Caki2 (cell line): Measurements from ENCODE around the gene MARCHF5. TPM values are rescaled to one million over a fixed set of nuclear protein-coding genes. Genes with fewer than 3 reads are reported as not detected.
A peak's percentile ranks its signal among the peaks of the same experiment; 100 is the strongest.

Experiments used
- DNase-seq: peaks from one replicate; pipeline ENCODE4 v3.0.0-alpha.2; 2015; ENCODE audit warnings: low read depth
- in situ Hi-C: cut with HindIII; loops from 2 replicates; pipeline ENCODE4 v1.10.0; 2016; ENCODE audit warnings: low sequenced_read_pairs, low pct_unique_long_range_greater_than_20kb, mixed read lengths
- total RNA-seq: library from RNA; depleted of rRNA; stranded (reverse); fragments of >200 nt; shearing (Covaris generic); gene quantifications from 2 replicates; pipeline ENCODE4 v1.2.3, GENCODE V29; 2014; ENCODE audit warnings: low replicate concordance; rRNA removed

MARCHF5 gene, protein sequence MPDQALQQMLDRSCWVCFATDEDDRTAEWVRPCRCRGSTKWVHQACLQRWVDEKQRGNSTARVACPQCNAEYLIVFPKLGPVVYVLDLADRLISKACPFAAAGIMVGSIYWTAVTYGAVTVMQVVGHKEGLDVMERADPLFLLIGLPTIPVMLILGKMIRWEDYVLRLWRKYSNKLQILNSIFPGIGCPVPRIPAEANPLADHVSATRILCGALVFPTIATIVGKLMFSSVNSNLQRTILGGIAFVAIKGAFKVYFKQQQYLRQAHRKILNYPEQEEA
- 9.4 and 10.4 TPM in 2 replicates for total RNA-seq

- in situ Hi-C loops = no loop called here
- DNase-seq = peak; percentile 95
These were observed at the start of gene MARCHF5, which contains the start of gene CPEB3 for GRCh38 chr10:92290837-92291615. MARCHF5 (plus strand) TSS chr10:92291167; CDS start chr10:92291495, 328 bp downstream. CPEB3 (minus strand) TSS chr10:92291078; CDS start chr10:92240350, 50,728 bp downstream.

- in situ Hi-C loops = no loop called here
These were observed 49.5 kb upstream of the MARCHF5 start for GRCh38 chr10:92241501-92241900.

DNA sequence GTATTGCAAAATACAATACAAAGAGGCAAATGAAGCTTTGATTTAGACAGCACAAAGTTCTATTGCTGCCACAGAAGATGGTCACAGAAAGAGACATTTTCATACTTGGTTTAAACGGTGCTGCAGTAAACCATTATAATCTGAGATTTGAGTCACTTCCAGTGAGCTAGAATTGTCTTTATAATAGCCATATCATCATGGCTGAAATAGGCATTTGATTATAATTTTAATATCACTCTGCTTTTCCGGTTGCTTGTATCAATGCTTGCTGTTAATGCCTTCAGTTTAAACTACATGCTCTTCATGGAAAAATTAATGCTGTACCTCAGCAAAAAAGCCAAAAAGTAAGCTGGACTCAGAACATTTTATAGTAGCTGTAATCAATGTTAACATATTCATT is 48.6 kb upstream of the MARCHF5 start:
- no peak for DNase-seq
- in situ Hi-C loops = no loop called here

More at GRCh38 chr10:92241501-92241900, 49.5 kb upstream of the MARCHF5 start:
- no peak for DNase-seq

GRCh38 chr10:92242910-92243671 is 47.9 kb upstream of the MARCHF5 start:
- DNase-seq = no peak
- in situ Hi-C loops = no loop called here

GRCh38 chr10:92244796-92245195 is 46.2 kb upstream of the MARCHF5 start:
- in situ Hi-C loops = no loop called here
- no peak for DNase-seq

DNA sequence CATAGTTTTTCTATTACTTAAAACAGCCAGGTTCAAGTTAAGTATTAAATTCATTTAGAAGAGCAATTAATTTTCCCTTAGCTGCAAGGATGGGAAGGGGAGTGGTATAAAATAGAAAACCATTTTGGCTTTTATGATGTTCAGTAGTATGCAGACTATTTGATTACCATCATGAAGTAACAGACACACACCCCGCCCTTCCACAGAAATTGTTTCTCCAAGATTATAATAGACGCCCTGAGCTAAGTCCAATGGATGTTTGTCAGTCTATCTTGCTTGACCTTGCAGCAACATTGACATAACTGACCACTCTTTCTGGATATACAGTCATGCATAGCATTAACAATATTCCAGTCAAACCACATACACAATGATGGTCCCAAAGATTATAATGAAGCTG is 42.4 kb upstream of the MARCHF5 start:
- in situ Hi-C loops = no loop called here
- no peak for DNase-seq

DNA sequence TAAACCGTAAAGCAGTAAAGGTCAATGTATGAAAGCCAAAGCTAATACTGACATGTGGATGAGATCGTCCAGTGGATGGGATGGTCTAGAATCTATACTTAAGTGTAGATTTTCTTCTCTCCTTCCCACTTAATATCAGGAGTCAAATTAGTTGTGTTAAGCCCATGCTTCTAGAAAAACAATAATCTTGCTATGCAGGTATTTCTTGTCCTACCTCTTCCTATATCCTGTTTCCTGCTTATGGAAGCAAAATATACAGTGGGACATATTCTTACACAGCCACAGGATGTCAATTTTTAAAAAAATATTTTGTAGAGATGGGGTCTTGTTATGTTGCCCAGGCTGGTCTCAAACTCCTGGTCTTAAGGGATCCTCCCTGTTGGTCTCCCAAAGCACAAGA is 27.6 kb upstream of the MARCHF5 start:
- in situ Hi-C loops = no loop called here
- no peak for DNase-seq

DNA sequence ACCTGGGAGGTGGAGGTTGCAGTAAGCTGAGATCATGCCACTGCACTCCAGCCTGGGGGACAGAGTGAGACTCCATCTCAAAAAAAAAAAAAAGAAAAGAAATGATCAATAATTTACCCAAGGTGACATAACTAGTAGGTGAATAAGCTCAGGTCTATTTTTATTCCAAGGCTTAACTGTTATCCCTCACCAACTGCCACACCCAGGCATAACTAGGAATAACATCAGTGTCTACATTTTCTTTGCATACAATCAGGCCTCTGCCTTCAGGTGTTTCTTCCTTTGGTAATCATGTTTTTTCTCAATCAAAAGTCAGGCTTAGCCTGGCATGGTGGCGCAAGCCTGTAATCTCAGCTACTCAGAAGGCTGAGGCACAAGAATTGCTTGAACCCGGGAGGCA is 26.7 kb upstream of the MARCHF5 start:
- DNase-seq = no peak
- in situ Hi-C loops = no loop called here

- in situ Hi-C loops = no loop called here
- no peak for DNase-seq
These were observed 25.2 kb upstream of the MARCHF5 start for GRCh38 chr10:92265687-92266258.

- in situ Hi-C loops = no loop called here
- DNase-seq = no peak
These were observed 23.6 kb upstream of the MARCHF5 start for GRCh38 chr10:92267343-92267742.

DNA sequence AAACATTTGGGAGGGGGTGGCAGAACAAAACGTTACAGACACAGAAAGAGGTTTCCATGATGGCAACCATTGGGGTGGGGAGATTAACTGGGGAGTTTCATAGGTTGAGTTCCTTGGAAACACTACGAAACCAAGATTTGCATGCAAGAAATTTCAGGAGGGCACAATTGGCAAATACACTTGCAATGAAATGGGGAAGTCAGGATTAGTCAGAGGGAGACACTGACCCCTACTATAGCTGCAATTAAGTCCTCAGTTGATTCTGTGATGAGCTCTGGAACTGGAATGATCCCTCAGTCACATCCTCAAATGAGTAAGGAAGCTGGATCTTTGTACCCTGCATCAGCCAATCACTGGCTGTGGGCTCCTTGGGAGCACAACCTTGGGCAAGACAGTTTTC is 22.2 kb upstream of the MARCHF5 start:
- in situ Hi-C loops = no loop called here
- no peak for DNase-seq

DNA sequence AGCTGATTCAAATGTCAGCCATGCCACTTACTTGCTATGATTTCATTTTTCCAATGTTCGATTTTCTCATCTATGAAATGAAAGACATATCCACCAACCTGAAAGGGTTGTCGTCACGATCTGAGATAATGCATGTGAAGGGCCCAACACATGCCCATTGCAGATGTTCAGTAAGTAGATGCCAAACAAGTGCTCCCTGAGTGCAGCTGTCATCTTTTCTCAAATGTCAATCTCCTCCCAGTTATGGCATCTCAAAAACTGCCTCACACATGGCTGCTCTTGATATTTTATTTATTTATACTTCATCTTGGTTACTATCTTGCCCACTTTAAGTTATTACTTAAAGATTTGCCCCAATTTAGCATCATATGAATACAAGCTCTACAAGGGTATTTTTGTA is 16.9 kb upstream of the MARCHF5 start:
- no peak for DNase-seq
- in situ Hi-C loops = no loop called here

DNA sequence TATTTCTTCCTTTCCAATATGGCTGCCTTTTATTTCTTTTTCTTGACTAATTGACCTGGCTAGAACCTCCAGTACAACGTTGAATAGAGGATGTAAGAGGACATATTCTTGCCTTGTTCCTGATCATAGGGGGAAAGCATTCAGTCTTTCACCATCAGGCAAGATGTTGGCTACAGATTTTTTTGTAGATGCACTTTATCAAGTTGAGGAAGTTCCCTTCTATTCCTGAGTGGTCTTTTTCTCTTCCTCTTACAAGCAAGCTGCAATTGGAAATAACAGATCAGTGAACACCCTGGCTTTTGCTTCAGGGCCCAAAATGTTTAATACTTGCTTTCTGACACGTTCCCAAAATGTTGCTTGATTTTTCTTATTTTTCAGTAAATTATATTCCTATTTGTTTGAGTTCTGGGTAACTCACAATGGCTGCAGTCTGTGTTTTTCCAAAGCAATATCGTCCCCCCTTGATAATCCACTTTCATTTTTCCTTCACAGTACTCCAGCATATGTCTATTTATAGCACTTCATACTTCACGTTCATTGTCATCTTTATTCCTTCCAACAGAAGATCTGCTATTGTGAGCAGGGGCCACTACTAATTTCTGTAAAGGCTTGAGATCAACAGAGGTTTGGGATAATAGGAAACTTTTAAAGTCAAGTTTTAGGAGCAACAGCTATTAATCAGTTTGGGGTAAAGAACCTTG is 11.8 kb upstream of the MARCHF5 start:
- DNase-seq = no peak
- in situ Hi-C loops = no loop called here

DNA sequence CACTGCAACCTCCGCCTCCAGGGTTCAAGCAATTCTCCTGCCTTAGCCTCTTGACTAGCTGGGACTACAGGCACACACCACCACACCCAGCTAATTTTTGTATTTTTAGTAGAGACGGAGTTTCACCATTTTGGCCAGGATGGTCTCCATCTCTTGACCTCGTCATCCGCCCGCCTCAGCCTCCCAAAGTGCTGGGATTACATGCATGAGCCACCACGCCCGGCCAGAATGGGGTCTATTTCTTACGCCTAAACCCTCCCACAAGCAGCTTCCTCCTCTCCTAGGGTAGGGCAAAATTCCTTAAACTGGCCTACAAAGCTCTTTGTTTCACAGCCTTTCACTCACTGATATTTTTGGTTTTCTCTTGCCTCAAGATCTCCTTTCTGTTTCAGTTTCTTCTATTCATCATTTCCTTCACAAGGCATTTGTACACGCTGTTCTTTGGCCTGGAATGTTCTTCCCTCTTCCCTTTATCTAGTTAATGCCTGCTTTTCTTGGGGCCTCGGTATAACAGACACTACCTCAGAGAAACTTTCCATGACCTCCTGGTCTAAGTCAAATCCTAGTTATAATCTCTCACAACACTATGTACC is 6.8 kb upstream of the MARCHF5 start:
- in situ Hi-C loops = no loop called here
- no peak for DNase-seq

DNA sequence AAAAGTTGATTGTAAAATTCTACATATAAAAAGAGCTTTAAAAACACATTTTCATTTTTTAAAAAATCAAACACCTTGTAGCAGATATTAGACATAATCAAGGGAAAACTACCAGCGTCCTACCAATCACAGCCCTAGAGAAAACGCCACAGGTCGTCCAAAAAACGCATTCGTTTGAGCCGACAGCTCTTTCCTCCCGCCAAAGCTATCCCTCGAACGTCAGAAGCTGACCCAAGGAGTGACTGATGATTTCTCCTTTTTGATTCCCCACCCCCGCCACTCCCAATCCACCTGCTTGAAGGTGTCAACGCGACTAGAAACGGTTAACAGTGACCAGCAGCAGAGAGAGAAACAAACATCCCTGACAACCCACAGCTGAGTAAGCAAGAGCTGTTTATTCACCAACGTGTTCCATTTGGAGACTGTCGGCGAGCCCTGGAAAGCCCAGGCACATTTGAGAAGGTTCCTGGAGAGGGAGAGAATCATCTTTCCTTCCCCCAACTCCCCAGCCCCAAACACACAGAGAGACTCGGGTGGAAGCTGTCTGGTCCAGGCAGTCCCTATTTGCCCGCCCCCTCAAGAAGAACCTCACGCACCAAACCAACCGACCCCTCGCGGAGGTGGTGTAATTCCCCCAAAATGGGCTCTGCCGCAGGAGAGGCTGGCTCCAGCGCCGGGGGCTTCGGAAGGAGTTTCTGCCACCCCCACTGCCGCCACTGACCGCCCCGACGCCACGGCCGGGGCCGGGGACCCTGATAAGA is 711 bp upstream of the MARCHF5 start:
- in situ Hi-C loops = no loop called here

GRCh38 chr10:92291616-92291865 is 574 bp downstream of the MARCHF5 start:
- no peak for DNase-seq
- in situ Hi-C loops = no loop called here

More for the DNA sequence above, 711 bp upstream of the MARCHF5 start:
- DNase-seq = peak; percentile 24
